GM21786 (cell line): ENCODE measurements around the gene MYO10.
"Not testable (repeated sequence)": the region's sequence is repeated elsewhere in the genome, so short reads cannot be mapped to it uniquely, and the experiment has no call there.

Experiments used
- ATAC-seq: cut with Tn5 transposase; IDR thresholded peaks from one replicate; pipeline ENCODE4 v1.9.1; 2021; ENCODE audit not compliant: unreplicated experiment

Gene MYO10

DNA sequence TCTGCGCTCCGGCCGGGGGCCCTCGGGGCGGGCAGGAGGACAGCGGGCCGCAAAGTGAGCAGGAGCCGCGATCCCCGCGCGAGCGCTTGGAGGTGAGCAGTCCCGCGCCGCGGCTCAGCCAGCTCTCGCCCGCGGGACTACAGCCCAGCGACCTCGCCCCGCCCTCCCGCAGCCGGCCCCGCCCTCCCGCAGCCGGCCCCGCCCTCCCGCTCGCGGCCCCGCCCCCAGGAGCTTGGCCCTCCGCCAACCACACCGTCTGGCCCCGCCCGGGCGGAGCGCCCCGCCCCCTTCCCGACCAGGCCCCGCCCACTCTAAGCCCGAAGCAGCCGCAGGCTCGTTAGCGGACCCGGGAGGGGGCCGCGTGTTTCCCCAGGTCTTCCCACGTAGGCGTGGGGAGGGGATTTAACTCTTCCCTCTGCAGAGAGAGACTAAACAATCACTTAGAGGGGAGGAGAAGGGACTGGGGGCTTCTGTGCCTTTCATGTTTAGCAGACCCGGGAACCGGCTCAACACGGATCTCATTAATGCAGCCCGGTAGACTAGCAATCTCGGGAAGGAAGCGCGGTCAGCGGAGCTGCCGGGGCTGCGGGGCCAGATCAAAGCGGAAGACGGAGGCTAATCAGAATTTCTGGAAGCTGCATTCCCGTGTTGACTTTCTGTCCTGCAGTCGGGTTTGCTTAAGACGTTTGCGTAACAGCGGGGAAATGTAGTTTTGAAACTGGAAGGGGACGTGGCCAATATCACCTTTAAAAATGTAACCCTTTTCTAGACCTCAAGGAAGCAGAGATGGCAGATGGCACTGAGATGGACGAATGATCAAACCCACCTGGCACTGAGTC lies at the start of gene MYO10:
MYO10 (minus strand) TSS at position 139 of the 839 bp plus-strand sequence. CDS start 480 bp downstream, outside the sequence.
- peak; percentile 39 for ATAC-seq

DNA sequence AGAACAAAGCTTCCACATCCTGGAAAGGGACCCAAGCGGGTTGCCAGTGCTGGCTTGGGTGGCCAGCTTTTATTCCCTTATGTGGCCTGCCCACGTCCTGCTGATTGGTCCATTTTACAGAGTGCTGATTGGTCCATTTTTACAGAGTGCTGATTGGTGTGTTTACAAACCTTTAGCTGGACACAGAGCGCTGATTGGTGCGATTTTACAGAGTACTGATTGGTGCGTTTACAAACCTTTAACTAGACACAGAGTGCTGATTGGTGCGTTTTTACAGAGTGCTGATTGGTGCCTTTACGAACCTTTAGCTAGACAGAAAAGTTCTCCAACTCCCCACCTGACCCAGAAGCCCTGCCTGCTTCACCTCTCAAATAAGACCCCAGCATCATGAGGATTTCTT lies 49.2 kb upstream of the MYO10 start:
- ATAC-seq, result not testable (repeated sequence)

DNA sequence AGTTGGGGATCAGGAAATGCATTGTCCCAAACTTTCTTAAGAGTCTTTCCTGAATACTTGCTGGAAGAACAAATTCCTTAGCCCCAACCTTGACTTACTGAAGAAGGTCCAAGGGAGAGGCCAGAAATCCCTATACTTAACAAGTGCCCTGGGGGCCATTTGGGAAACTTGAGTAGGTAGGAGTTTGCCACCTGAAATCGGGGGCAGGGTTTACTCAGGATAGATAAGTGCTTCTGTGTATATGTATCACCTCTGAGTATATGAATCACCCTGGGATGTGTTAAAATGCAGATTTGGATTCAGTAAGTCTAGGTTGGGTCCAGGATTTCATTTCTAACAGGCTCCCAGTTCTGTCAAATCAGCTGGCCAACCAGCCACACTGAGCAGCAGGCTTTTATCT lies 47.9 kb upstream of the MYO10 start:
- no peak for ATAC-seq

DNA sequence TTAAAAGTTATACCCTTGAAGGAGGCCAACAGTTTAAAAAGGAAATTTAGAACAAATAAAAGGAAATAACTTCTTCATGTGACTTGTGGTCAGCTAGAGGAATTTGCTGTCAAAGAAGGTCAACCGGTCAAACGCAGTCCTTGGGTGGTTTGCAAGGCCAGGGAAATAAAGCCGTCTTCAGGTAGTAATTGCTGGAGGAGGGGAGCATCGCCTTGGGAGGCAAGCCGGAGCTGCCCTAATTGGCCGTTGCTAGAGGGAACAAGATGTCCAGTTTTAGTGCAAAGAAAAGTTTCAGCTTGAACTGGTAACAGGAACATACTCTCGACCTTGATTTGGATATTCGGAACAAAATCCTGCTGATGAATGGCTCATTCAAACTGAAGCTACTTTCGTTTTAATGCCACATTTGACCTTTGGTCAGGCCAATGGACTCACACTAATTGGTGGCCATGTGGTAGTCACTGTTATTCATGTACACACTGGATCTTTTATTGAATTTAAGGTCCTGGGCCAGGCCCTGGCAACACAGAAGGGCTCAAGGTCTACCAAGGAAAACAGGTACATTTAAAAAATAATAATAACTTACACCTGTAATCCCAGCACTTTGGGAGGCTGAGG lies 47.0 kb upstream of the MYO10 start:
- no peak for ATAC-seq

DNA sequence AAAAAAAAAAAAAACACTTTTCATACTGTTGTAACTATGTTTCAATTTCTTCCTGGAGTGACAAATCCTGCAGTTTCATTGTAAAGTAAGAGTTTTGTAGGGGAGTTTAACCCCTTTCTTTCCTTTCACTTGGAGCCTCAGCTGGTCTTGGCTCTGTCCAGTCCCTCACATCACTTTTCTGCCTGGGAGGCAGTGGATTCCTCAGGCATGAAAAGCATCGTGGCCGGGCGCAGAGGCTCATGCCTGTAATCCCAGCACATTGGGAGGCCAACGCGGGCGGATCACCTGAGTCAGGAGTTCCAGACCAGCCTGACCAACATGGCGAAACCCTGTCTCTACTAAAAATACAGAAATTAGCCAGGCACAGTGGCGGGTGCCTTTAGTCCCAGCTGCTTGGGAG lies 45.6 kb upstream of the MYO10 start:
- ATAC-seq, result no peak

DNA sequence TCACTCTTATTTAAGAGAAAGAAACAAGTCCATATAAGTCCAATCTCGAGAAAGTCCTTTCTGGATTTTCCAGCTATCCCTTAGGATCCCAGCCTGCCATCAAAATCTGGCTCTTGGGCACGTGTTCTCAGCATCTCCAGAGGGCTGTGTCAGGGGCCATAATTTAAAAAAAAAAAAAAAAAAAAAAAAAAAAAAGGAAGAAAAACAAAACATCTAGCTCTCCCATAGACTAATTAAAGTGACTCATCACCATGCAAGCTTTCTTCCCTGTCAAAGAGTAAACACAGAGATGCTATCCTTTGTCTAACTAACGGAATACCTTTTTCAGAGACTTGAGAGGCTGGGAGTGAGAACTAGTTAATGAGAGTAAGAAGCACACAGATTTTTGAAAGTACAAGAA lies 44.9 kb upstream of the MYO10 start:
- ATAC-seq, result no peak

DNA sequence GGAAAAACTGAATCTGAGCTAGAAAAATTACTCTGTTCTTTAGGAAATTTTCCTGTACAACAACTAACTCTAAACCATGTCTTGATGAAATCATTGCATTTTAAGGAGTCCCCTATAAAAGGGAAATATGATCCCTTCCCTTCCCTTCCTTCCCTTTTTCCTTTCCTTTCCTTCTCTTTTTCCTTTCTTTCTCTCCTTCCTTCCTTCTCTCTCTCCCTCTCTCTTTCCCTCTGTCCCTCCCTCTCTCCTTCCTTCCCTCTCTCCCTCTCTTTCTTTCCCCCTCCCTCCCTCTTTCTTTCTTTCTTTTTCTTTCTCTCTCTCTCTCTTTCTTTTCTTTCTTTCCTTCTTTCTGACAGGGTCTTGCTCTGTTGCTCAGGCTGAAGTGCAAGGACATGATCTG lies 42.2 kb upstream of the MYO10 start:
- no peak for ATAC-seq

DNA sequence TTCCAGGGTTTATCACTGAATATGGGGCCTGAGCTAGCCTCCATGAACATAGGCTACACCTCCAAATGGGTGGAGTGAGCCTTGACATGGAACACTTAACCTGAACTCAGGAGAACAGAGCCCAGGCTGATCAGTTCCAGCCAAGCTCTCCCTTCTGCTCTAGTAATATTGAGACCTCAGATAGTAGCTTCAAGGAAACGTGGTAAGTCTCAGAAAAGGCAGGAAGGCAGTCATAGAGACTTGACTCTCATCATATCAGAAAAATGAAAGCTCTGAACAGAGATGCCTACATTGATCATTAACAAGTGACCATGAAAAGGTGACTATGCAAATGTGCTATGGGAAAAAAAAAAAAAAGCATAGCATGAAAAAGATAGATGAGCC lies 40.5 kb upstream of the MYO10 start:
- peak; percentile 84 for ATAC-seq

DNA sequence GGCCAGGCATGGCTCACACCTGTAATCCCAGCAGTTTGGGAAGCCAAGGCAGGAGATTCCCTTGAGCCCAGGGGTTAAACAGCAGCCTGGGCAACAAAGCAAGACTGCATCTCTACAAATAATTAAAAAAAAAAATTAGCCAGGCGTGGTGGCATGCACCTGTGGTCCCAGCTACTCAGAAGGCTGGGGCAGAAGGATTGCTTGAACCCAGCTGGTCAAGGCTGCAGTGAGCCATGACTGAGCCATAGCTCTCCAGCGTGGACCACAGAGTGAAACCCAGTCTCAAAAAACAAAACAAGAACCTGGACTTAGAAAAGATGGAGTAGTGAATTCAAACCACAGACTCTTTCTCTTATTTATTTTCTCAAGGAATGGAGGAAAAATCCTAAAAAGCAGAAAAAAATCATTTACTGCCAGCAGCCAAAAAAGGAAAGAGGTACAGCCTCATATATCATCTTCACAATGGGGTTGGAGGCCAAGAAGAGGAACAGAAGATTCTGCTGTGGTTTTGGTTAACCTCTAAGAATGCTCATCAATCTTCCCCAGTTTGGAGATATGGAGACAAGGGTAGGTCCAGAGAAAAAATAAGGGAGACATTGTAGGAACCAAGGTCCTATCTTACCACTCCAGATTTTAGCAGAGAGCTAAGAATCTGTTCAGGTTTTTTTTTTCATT lies 40.0 kb upstream of the MYO10 start:
- ATAC-seq, result peak; percentile 72

DNA sequence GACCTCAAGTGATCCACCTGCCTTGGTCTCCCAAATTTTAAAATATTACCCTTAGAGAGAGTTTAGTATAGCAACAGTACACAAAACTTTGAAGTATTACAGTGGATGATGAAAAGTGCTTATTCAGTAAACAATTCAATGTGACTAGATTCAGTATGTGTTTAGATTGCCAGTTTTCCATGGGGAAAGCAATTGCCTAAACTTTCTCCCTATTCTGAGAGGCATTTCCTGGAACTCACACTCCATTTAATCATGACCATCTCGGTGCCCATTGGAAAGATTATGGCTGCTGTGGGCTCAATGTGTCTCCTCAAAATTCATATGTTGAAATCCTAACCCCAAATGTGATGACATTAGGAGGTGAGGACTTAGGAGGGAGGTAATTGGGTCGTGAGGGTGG lies 38.9 kb upstream of the MYO10 start:
- ATAC-seq, result no peak

DNA sequence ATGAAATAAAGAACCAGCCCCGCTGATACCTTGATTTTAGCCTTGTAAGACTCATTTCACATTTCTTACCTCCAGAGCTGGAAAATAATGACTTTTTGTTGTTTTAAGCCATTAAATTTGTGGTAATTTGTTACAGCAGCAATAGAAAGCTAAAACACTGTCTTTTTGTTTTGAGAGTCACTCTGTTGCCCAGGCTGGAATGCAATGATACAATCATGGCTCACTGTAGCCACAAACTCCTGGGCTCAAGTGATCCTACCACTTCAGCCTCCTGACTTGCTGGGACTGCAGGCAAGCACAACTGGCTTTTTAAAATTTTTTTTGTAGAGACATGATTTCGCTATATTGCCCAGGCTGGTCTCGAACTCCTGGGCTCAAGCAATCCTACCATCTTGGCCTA lies 34.7 kb upstream of the MYO10 start:
- ATAC-seq, result no peak

DNA sequence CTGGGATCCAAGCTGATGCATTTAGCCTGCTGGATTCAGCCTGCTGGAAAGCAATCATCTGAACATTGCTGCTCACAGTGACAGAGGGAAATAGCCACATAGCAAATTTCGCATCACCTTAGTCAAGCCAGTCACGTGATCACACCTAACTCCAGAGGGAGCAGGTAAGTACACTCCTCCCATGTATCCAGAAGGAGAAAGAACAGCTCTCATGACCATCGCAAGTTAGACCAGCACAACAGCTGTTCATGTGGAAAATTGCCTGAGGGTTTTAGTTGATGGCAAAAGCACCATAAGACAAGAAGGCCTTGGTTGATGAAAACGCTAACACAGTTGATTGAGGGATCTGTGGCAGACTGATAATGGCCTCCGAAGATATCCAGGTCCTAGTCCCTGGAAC lies 34.2 kb upstream of the MYO10 start:
- ATAC-seq, result no peak

DNA sequence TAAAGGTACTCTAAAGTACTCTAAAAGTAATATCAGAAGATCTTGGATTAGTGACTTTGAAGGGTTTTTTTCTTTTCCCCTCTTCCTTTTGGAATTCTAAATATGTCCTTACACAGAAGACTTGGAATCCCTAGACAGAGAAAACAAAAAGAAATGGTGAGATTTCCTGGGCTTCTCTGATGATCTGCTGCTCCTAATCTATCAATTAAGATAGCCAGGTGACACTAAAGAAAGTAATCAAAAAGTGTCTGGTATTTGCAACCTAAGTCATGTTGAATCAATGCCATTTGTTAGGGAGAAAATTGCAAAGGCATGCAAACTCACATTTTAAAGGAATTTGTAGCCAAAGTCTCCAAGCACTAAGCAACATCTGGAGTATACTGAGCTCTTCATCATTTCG lies 29.5 kb upstream of the MYO10 start:
- no peak for ATAC-seq

DNA sequence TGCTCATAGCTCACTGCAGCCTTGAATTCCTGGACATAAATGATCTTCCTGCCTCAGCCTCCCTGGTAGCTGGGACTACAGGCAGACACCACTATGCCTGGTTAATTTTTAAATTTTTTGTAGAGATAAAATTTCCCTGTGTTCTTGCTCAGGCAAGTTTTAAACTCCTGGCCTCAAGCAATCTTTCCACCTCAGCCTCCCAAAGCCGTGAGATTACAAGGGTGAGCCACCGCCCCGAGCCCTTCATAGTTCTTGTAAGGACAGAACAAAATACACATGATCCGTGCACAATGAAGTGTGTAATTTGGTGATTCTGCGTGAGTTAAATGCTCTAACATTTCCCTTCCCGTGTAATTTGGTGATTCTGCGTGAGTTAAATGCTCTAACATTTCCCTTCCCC lies 27.7 kb upstream of the MYO10 start:
- no peak for ATAC-seq

DNA sequence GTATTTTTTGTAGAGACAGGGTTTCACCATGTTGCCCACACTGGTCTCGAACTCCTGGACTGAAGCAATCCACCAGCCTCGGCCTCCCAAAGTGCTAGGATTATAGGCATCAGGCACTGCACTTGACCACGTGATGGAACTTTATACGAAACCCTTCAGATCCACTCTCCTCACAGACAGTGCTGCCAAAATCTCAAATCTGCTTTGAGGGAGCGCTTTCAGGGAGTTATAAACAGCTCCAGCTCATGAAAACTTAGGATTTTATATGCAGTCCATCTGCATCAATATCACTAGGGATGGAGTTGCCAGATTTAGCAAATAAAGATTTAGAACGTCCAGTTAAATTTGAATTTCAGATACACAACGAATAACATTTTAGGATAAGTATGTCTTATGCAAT lies 25.0 kb upstream of the MYO10 start:
- ATAC-seq, result no peak

DNA sequence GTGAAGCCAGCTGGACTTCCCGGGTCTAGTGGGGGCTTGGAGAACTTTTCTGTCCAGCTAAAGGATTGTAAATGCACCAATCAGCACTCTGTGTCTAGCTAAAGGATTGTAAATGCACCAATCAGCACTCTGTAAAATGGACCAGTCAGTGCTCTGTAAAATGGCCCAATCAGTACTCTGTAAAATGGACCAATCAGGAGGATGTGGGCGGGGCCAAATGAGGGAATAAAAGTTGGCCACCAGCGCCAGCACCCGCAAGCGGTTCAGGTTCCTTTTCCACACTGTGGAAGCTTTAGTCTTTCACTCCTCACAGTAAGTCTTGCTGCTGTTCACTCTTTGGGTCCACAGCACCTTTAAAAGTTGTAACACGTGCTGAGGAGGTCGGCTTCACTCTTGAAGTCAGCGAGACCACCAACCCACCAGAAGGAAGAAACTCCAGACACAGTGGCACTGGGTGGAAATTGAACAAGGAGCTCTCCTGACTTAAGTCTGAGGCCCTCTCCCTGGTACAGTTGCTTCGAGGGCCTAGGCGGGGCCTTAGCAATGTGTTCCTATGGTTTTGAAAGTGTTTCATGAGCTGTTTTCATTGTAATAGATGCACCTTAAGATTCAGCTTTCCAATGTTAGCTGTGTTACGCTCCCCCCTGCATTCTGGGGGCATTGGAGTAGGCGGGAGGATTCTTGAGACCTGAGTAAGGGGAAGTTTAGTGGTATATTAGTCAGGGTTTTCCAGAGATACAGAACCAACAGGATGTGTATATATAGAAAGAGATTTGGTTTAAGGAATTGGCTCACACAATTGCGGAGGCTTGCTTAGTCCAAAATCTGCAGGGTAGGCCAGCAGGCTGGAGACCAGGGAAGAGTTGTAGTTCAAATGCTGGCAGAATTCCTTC lies 21.5 kb upstream of the MYO10 start:
- no peak for ATAC-seq

DNA sequence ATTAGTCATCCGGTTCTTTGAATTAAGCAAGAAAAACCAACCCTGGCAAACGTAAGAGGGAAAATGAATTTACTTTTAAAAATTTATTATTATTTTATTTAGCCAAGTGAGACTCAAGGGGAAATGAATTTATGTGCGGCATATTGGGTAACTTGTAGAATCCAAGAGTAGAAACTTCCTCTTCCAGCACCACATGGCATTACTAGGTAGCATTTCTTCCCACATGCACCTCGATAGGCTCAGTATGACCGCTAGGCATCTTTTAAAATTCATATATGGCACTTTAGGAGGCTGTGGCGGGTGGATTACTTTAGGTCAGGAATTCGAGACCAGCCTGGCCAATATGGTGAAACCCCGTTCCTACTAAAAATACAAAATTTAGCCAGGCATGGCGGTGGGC lies 17.6 kb upstream of the MYO10 start:
- no peak for ATAC-seq

DNA sequence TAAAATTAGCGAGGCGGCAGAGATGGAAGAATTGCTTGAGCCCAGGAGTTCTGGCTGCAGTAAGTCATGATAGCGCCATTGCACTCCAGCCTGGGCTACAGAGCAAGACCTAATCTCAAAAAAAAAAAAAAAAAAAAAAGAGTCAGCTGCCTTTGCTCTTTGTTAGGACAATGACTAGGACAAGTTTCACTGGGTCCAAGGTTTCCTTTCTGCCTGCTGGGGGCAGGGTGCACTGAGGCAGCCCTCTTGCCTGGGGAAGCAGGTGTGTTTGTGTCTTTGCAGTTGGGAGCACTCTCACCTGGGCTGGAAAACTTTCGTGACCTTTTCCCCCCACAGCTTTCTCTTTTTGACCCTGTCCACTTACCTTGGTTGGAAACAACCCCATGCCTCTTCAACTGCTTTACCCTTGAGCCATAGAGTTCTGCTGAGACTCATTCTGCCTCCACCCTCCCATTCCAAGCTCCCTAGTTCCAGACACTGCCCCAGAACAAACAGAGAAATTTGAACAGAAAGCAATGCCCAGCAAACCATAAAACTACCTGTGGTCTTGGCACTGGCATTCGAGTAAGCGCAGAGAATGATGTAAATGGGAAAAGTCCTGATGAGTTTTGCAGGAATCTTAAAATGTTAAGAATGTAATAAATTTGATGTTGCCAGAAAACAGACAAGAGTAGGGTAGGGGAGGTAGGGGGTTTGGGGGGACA lies 17.0 kb upstream of the MYO10 start:
- ATAC-seq, result no peak

DNA sequence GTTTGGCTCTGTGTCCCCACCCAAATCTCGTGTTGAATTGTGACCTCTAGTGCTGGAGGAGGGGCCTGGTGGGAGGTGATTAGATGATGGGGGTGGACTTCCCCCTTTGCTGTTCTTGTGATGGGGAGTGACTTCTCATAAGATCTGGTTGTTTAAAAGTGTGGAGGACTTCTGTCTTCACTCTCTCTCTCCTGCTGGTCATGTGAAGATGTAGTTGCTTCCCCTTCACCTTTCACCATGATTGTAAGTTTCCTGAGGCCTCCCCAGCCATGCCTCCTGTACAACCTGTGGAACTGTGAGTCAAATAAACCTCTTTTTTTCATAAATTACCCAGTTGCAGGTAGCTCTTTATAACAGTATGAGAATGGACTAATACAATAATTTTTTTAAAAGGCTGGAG lies 10.6 kb upstream of the MYO10 start:
- no peak for ATAC-seq

DNA sequence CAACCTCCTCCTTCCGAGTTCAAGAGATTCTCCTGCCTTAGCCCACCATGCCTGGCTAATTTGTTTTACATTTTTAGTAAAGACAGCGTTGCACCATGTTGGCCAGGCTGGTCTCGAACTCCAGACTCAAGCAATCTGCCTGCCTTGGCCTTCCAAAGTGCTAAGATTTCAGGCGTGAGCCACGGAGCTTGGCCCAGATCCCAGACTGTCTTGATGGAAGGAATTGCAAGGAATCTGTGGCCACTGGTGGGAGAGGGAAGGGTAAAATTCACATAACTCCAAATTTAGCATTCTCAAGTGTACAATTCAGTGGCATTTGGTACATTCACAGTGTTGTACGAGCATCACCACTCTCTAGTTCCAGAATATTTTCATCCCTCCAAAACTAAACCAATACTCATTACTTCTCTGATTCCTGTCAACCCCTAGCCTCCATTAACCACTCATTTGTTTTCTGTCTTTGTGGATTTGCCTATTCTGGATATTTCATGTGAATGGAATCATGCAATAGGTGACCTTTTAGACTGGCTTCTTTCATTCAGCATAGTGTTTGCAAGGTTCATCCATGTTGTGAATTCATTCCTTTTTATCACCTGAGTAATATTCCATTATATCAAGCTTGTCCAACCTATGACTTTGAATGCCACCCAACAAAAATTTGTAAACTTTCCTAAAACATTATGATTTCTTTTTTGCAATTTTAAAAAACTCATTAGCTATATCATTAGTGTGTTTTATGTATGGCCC lies 8.9 kb upstream of the MYO10 start:
- ATAC-seq, result no peak
